ENCODE data around the gene TRIM2.

Gene TRIM2

GRCh38 chr4:153222707-153223426 lies 18.6 kb downstream of the TRIM2 start:
- no peak for DNase-seq (ENCODE audit: low read depth in 2 of 2)

GRCh38 chr4:153223427-153223801 lies 19.2 kb downstream of the TRIM2 start:
- no peak for DNase-seq (ENCODE audit: low read depth in 2 of 2)

- no peak for DNase-seq (ENCODE audit: low read depth in 2 of 2)
These were observed 19.7 kb downstream of the TRIM2 start for GRCh38 chr4:153223930-153224329.

GRCh38 chr4:153224474-153224873 lies 20.2 kb downstream of the TRIM2 start:
- no peak for DNase-seq (ENCODE audit: low read depth in 2 of 2)

- no peak for DNase-seq (ENCODE audit: low read depth in 2 of 2)
These were observed 23.3 kb downstream of the TRIM2 start for GRCh38 chr4:153227469-153228075.

GRCh38 chr4:153228512-153229140 lies 24.4 kb downstream of the TRIM2 start:
- DNase-seq (ENCODE audit: low read depth in 2 of 2) = no peak

- DNase-seq (ENCODE audit: low read depth in 2 of 2) = no peak
These were observed 25.3 kb downstream of the TRIM2 start for GRCh38 chr4:153229545-153229944.

GRCh38 chr4:153232768-153233167 lies 28.5 kb downstream of the TRIM2 start:
- no peak for DNase-seq (ENCODE audit: low read depth in 2 of 2)

- DNase-seq (ENCODE audit: low read depth in 2 of 2) = no peak
These were observed 29.6 kb downstream of the TRIM2 start for GRCh38 chr4:153233761-153234371.

GRCh38 chr4:153234885-153235284 lies 30.6 kb downstream of the TRIM2 start:
- DNase-seq (ENCODE audit: low read depth in 2 of 2) = no peak

GRCh38 chr4:153238135-153238919 lies 34.1 kb downstream of the TRIM2 start:
- no peak for DNase-seq (ENCODE audit: low read depth in 2 of 2)

- no peak for DNase-seq (ENCODE audit: low read depth in 2 of 2)
These were observed 35.2 kb downstream of the TRIM2 start for GRCh38 chr4:153239409-153239808.

GRCh38 chr4:153241295-153241694 lies 37.1 kb downstream of the TRIM2 start:
- DNase-seq (ENCODE audit: low read depth in 2 of 2) = no peak

- DNase-seq (ENCODE audit: low read depth in 2 of 2) = no peak
These were observed 38.0 kb downstream of the TRIM2 start for GRCh38 chr4:153241970-153242838.

- no peak for DNase-seq (ENCODE audit: low read depth in 2 of 2)
These were observed 38.6 kb downstream of the TRIM2 start for GRCh38 chr4:153242839-153243324.

- no peak for DNase-seq (ENCODE audit: low read depth in 2 of 2)
These were observed 39.2 kb downstream of the TRIM2 start for GRCh38 chr4:153243468-153243867.

- DNase-seq (ENCODE audit: low read depth in 2 of 2) = no peak
These were observed 40.7 kb downstream of the TRIM2 start for GRCh38 chr4:153244969-153245368.

- no peak for DNase-seq (ENCODE audit: low read depth in 2 of 2)
These were observed 41.5 kb downstream of the TRIM2 start for GRCh38 chr4:153245775-153246174.

GRCh38 chr4:153246446-153247115 lies 42.3 kb downstream of the TRIM2 start:
- no peak for DNase-seq (ENCODE audit: low read depth in 2 of 2)

GRCh38 chr4:153247116-153247490 lies 42.9 kb downstream of the TRIM2 start:
- DNase-seq (ENCODE audit: low read depth in 2 of 2) = no peak

Data from stimulated activated CD4-positive, alpha-beta T cell treated with anti-CD3 and anti-CD28 coated beads, Interleukin-1b, Interleukin-23, amount 100 ng/mL, for 1 hour (primary cell).